IMR-90 (cell line): Measurements from ENCODE around the gene SRRM4. TPM values are rescaled to one million over a fixed set of nuclear protein-coding genes. Genes with fewer than 3 reads are reported as not detected.

ENCODE experiments used
- ATAC-seq: fragments of 200-7000 bp; cut with Tn5 transposase; 2 replicates; pipeline ENCODE4 v1.9.1; 2020; ENCODE audit warnings: low read depth, mild to moderate bottlenecking, moderate library complexity
- BruUV-seq: library from RNA; stranded (reverse); fragments of 400-500 nt; replicated peaks from 2 replicates; lab custom pipeline; 2021; lab: Mats Ljungman, UMichigan
- CTCF ChIA-PET: fragments of 300-600 bp; formaldehyde crosslinking; extraction: SDS; loops from one replicate; lab custom pipeline; 2021; ENCODE audit warnings: antibody characterized with exemption; lab: Yijun Ruan, JAX
- POLR2A ChIA-PET: fragments of 300-600 bp; sonication (Branson Sonifier 250); formaldehyde crosslinking; loops from one replicate; lab custom pipeline; 2022; ENCODE audit warnings: antibody characterized with exemption; ENCODE audit not compliant: unreplicated experiment; lab: Charles Lee
- DNase-seq: peaks from one replicate; pipeline ENCODE4 v3.0.0; 2013
- H2AFZ ChIP-seq: replicated peaks from 2 replicates; pipeline ENCODE3; 2013; ENCODE audit warnings: low read length, mild to moderate bottlenecking; ENCODE audit not compliant: poor library complexity
- H2AK5ac ChIP-seq: 2 replicates; pipeline ENCODE4 v1.6.1; 2013; ENCODE audit warnings: low read depth, low read length, inconsistent platforms
- H2AK9ac ChIP-seq: replicated peaks from 2 replicates; pipeline ENCODE3; 2013; ENCODE audit warnings: mild to moderate bottlenecking, low read depth, low read length, moderate library complexity; ENCODE audit not compliant: poor library complexity
- H2BK120ac ChIP-seq: 2 replicates; pipeline ENCODE4 v1.6.1; 2013; ENCODE audit warnings: low read depth, low read length, inconsistent platforms
- H2BK15ac ChIP-seq: 3 replicates; pipeline ENCODE4 v1.6.1; 2013; ENCODE audit warnings: low read depth, low read length, inconsistent platforms
- H2BK20ac ChIP-seq: 2 replicates; pipeline ENCODE4 v1.6.1; 2013; ENCODE audit warnings: low read depth, mild to moderate bottlenecking, inconsistent platforms, low read length, moderate library complexity
- H2BK5ac ChIP-seq: 2 replicates; pipeline ENCODE4 v1.6.1; 2013; ENCODE audit warnings: mild to moderate bottlenecking, low read depth, low read length, inconsistent platforms; ENCODE audit not compliant: poor library complexity, severe bottlenecking
- H3K14ac ChIP-seq: replicated peaks from 2 replicates; pipeline ENCODE4 v1.6.1; 2013; ENCODE audit warnings: low read depth, low read length, inconsistent platforms
- H3K18ac ChIP-seq: 2 replicates; pipeline ENCODE4 v1.6.1; 2013; ENCODE audit warnings: low read depth, low read length, control low read depth
- H3K23ac ChIP-seq: 2 replicates; pipeline ENCODE4 v1.6.1; 2013; ENCODE audit warnings: low read depth, low read length, inconsistent platforms
- H3K27ac ChIP-seq: 2 replicates; pipeline ENCODE4 v1.5.1; 2013; ENCODE audit warnings: mild to moderate bottlenecking, control low read depth, low read length; ENCODE audit not compliant: insufficient read depth
- H3K27me3 ChIP-seq: 2 replicates; pipeline ENCODE4 v1.6.1; 2013; ENCODE audit warnings: low read length; ENCODE audit not compliant: control insufficient read depth, insufficient read depth
- H3K36me3 ChIP-seq: 2 replicates; pipeline ENCODE4 v1.6.1; 2013; ENCODE audit warnings: low read length, mixed read lengths; ENCODE audit not compliant: control insufficient read depth, insufficient read depth
- H3K4ac ChIP-seq: 2 replicates; pipeline ENCODE4 v1.6.1; 2013; ENCODE audit warnings: low read depth, low read length, inconsistent platforms
- H3K4me1 ChIP-seq: 2 replicates; pipeline ENCODE4 v1.6.1; 2013; ENCODE audit warnings: low read length, mixed read lengths; ENCODE audit not compliant: control insufficient read depth, insufficient read depth
- H3K4me2 ChIP-seq: 2 replicates; pipeline ENCODE4 v1.6.1; 2013; ENCODE audit warnings: low read depth, mild to moderate bottlenecking, control low read depth, low read length, moderate library complexity
- H3K4me3 ChIP-seq: 2 replicates; pipeline ENCODE4 v1.5.1; 2013; ENCODE audit warnings: low read depth, mild to moderate bottlenecking, control low read depth, low read length, moderate library complexity; ENCODE audit not compliant: insufficient read depth
- H3K56ac ChIP-seq: 2 replicates; pipeline ENCODE4 v1.6.1; 2013; ENCODE audit warnings: low read length, inconsistent platforms; ENCODE audit not compliant: insufficient read depth; ENCODE audit errors: extremely low read depth
- H3K79me1 ChIP-seq, 2 experiments: 2 replicates each; pipeline ENCODE4 v1.6.1; 2013; ENCODE audit warnings: low read length in 2 of 2, inconsistent platforms in 1 of 2, low read depth in 1 of 2
- H3K9ac ChIP-seq: 2 replicates; pipeline ENCODE4 v1.6.1; 2013; ENCODE audit warnings: low read depth, low read length, control low read depth
- H3K9me1 ChIP-seq: 2 replicates; pipeline ENCODE4 v1.6.1; 2013; ENCODE audit warnings: low read length, inconsistent platforms; ENCODE audit not compliant: insufficient read depth
- H3K9me3 ChIP-seq: 2 replicates; pipeline ENCODE4 v1.6.1; 2013; ENCODE audit warnings: low read length; ENCODE audit not compliant: control insufficient read depth, insufficient read depth
- H4K20me1 ChIP-seq: 2 replicates; pipeline ENCODE4 v1.6.1; 2013; ENCODE audit warnings: low read length, inconsistent platforms; ENCODE audit not compliant: insufficient read depth
- H4K5ac ChIP-seq: 2 replicates; pipeline ENCODE4 v1.6.1; 2013; ENCODE audit warnings: mild to moderate bottlenecking, low read depth, low read length, control low read depth
- H4K8ac ChIP-seq, 2 experiments: 2 replicates each; pipeline ENCODE4 v1.6.1; 2013; ENCODE audit warnings: low read depth in 2 of 2, low read length in 2 of 2, control low read depth in 1 of 2, inconsistent platforms in 1 of 2
- H4K91ac ChIP-seq: 2 replicates; pipeline ENCODE4 v1.6.1; 2013; ENCODE audit warnings: low read depth, low read length, inconsistent platforms; ENCODE audit not compliant: insufficient read depth
- BHLHE40 ChIP-seq: fragments of 150-350 bp; IDR thresholded peaks from 2 replicates; pipeline ENCODE4 v1.6.1; 2016; ENCODE audit warnings: mild to moderate bottlenecking, low read depth, low read length
- CEBPB ChIP-seq: IDR thresholded peaks from 2 replicates; pipeline ENCODE4 v1.6.1; 2012; ENCODE audit warnings: low read depth, low read length, improper control_type of control experiment
- FOS ChIP-seq: fragments of 150-350 bp; IDR thresholded peaks from 2 replicates; pipeline ENCODE4 v1.6.1; 2016; ENCODE audit warnings: low read depth, low read length
- MAFK ChIP-seq: IDR thresholded peaks from 2 replicates; pipeline ENCODE4 v1.6.1; 2012; ENCODE audit warnings: low read depth, low read length, improper control_type of control experiment
- MAZ ChIP-seq: IDR thresholded peaks from 2 replicates; pipeline ENCODE4 v1.6.1; 2012; ENCODE audit warnings: low read depth, mild to moderate bottlenecking, low read length, improper control_type of control experiment, moderate library complexity, borderline replicate concordance
- MXI1 ChIP-seq: IDR thresholded peaks from 2 replicates; pipeline ENCODE4 v1.6.1; 2012; ENCODE audit warnings: low read depth, mild to moderate bottlenecking, low read length, moderate library complexity, borderline replicate concordance
- NFE2L2 ChIP-seq: fragments of 150-350 bp; IDR thresholded peaks from 2 replicates; pipeline ENCODE4 v1.6.1; 2016; ENCODE audit warnings: low read depth, mild to moderate bottlenecking, low read length
- POLR2A ChIP-seq: IDR thresholded peaks from 2 replicates; pipeline ENCODE4 v1.6.1; 2012; ENCODE audit warnings: mild to moderate bottlenecking, low read depth, low read length
- RAD21 ChIP-seq: IDR thresholded peaks from 2 replicates; pipeline ENCODE4 v1.6.1; 2012; ENCODE audit warnings: low read length, improper control_type of control experiment
- RCOR1 ChIP-seq: IDR thresholded peaks from 2 replicates; pipeline ENCODE4 v1.6.1; 2012; ENCODE audit warnings: mild to moderate bottlenecking, low read length, improper control_type of control experiment; ENCODE audit not compliant: insufficient replicate concordance
- RFX5 ChIP-seq: IDR thresholded peaks from 2 replicates; pipeline ENCODE4 v1.8.0; 2012; ENCODE audit warnings: low read depth, mild to moderate bottlenecking, low read length, moderate library complexity
- SMC3 ChIP-seq: fragments of 150-350 bp; IDR thresholded peaks from 2 replicates; pipeline ENCODE4 v1.6.1; 2016; ENCODE audit warnings: low read depth, mild to moderate bottlenecking, antibody characterized with exemption, low read length, moderate library complexity
- WGBS, 2 experiments: methylation state at CpG; one replicate each; pipeline versions ENCODE4 v1.1.5 to v1.1.7; 2013; ENCODE audit warnings: missing lambda C conversion rate in 2 of 2; ENCODE audit not compliant: insufficient read length in 1 of 2; ENCODE audit errors: extremely low coverage in 2 of 2; 5-methylcytosine and 5-hydroxymethylcytosine counted together
- dilution Hi-C: fragments of 300-500 bp; cut with HindIII; formaldehyde crosslinking; loops from one replicate; pipeline ENCODE4 v1.14.3; 2018; ENCODE audit warnings: low sequenced_read_pairs; ENCODE audit not compliant: unreplicated experiment
- in situ Hi-C: fragments of 300-500 bp; cut with MboI; formaldehyde crosslinking; loops from 3 replicates; pipeline ENCODE4 v1.14.3; 2019; ENCODE audit warnings: low sequenced_read_pairs, inconsistent platforms, mixed read lengths
- intact Hi-C: fragments of 100-400 bp; cut with micrococcal nuclease; formaldehyde crosslinking; loops from 2 replicates; pipeline ENCODE4 v1.10.0; 2022
- polyA plus RNA-seq, 3 experiments: library from polyadenylated mRNA; depleted of rRNA; stranded (reverse); fragments of >200 nt; gene quantifications; 2 replicates each; pipeline ENCODE4 v1.2.3, GENCODE V29; 2012; ENCODE audit warnings: low replicate concordance in 1 of 3
- total RNA-seq: library from RNA; depleted of rRNA; stranded (reverse); fragments of >200 nt; gene quantifications from 2 replicates; pipeline ENCODE4 v1.2.3, GENCODE V29; 2012
- TF ChIP-seq, protein P1 (sequence below): fragments of 150-350 bp; IDR thresholded peaks from 2 replicates; pipeline ENCODE4 v1.6.1; 2017; ENCODE audit warnings: mild to moderate bottlenecking, antibody characterized with exemption, low read length, low read depth
- TF ChIP-seq, protein P2 (sequence below): conservative IDR thresholded peaks from 2 replicates; pipeline ENCODE4 v1.5.1; 2012; ENCODE audit warnings: mild to moderate bottlenecking, low read depth, low read length, improper control_type of control experiment

The SRRM4 gene
- total and polyA plus RNA-seq, 2 of the 4 experiments (the other 2 are of a cell fraction), result not detected

DNA sequence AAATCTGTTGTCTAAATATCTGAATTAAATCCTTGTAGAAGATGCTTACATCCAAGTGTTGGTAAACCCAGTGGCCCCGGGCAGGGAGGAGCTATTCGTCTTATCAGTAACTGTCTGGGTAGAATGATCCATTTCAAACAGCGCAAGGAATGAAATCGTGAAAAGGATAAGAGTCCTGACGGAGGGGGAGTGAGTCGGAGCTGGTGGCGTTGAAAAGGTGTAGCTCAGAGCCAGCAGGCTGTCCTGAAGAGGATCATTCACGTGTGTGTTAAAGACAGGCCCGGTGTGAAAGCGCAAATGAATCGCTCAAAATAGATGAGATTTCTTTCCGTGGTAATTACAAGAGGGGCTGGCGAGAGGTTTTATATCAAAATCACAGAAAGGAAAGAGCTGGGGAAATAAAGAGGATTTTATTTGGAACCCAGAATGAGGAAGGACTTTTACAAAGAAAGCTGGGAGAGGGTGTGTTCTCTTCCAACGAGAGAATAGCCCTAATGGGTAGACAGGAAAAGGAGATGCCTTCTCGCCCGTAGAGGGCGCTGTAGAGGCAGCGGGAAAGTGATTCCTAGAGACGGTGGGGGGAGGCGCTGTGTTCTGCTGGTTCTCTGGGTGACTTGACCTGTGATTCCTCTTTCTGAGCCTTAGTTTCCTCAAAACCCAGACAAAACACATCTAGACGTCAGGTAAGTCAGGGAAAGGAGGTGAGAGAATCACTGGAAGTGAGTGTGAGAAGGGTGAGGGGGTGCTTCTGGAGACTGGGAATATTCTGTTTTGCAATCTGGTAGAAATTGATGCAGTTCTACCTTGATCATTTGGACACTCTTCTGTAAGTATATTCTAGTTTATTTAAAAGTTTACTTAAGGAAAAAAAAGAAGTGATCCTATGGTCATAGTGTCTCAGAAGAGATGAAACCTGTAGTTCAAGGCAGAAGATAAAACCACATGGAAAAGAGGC is 39.3 kb downstream of the SRRM4 start (continued):
- no peak for TF ChIP-seq RCOR1
- TF ChIP-seq POLR2A, result no peak

DNA sequence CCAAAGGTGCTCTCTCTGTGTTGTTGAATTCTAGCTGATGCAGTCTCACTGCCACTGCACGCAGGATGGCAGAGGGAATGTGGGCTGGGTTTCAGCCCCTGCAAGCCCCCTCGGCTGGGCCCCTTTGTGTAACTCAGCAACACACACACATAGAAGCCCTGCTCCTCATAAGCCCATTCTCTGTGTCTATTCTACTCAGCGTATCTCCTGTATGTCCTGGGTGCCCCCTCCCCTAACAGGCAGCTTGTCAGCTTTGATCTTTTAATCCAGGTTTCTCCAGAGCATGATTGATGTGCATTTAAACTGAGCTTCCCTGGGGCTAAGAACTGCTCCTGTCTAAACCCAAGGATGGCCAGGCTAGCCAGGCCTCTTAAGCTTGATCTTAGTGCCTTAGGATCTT is 43.0 kb downstream of the SRRM4 start:
- Histone ChIP-seq H2BK5ac (no peak overlapping the region), H2BK120ac (no peak overlapping the region), H3K27ac (no peak overlapping the region), H3K4me2 (no peak overlapping the region), H2AK9ac (no peak overlapping the region), H3K56ac (no peak overlapping the region), H3K9ac (no peak overlapping the region), H4K8ac (no peak overlapping the region), H3K23ac (no peak overlapping the region), H3K4me3 (no peak overlapping the region), H3K4ac (no peak overlapping the region), H3K14ac (no peak overlapping the region), H4K91ac (no peak overlapping the region), H3K9me1 (no peaks in the 10 kb centered on the region), H3K18ac (no peak overlapping the region), H3K4me1 (no peaks in the 10 kb centered on the region), H3K27me3 (no peaks in the 10 kb centered on the region), H3K79me1 (no peaks in the 10 kb centered on the region), H2AFZ (no peak overlapping the region), H3K9me3 (peaks cover 22% of the 10 kb centered on the region; the same call in 1 of the 2 replicates), H2AK5ac (no peak overlapping the region), H2BK15ac (no peak overlapping the region), H3K36me3 (no peaks in the 10 kb centered on the region), H4K5ac (no peak overlapping the region), H4K20me1 (no peaks in the 10 kb centered on the region), H2BK20ac (no peak overlapping the region)
- dilution Hi-C loops, result no loop called here
- intact Hi-C loops, result no loop called here
- in situ Hi-C loops, result no loop called here
- DNase-seq (no peak), ATAC-seq (no peak)
- no peak for TF ChIP-seq RCOR1
- no peak for TF ChIP-seq MAFK
- TF ChIP-seq SMC3, result no peak
- TF ChIP-seq CEBPB, result no peak
- TF ChIP-seq, protein P1, sequence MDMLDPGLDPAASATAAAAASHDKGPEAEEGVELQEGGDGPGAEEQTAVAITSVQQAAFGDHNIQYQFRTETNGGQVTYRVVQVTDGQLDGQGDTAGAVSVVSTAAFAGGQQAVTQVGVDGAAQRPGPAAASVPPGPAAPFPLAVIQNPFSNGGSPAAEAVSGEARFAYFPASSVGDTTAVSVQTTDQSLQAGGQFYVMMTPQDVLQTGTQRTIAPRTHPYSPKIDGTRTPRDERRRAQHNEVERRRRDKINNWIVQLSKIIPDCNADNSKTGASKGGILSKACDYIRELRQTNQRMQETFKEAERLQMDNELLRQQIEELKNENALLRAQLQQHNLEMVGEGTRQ, result no peak
- TF ChIP-seq RAD21, result no peak
- no peak for TF ChIP-seq MXI1
- TF ChIP-seq MAZ, result no peak
- no peak for TF ChIP-seq RFX5
- no peak for TF ChIP-seq POLR2A
- TF ChIP-seq, protein P2, sequence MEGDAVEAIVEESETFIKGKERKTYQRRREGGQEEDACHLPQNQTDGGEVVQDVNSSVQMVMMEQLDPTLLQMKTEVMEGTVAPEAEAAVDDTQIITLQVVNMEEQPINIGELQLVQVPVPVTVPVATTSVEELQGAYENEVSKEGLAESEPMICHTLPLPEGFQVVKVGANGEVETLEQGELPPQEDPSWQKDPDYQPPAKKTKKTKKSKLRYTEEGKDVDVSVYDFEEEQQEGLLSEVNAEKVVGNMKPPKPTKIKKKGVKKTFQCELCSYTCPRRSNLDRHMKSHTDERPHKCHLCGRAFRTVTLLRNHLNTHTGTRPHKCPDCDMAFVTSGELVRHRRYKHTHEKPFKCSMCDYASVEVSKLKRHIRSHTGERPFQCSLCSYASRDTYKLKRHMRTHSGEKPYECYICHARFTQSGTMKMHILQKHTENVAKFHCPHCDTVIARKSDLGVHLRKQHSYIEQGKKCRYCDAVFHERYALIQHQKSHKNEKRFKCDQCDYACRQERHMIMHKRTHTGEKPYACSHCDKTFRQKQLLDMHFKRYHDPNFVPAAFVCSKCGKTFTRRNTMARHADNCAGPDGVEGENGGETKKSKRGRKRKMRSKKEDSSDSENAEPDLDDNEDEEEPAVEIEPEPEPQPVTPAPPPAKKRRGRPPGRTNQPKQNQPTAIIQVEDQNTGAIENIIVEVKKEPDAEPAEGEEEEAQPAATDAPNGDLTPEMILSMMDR, result no peak
- no peak for TF ChIP-seq BHLHE40
- TF ChIP-seq FOS, result no peak
- no peak for TF ChIP-seq NFE2L2
- ChIA-PET CTCF (no interaction called here), POLR2A (no interaction called here)
- BruUV-seq, result no TSS peak
- no CpG with 5 or more reads among the region's 3 CpGs for WGBS, 2 experiments
